EH (cell line): ENCODE results near the gene ASB10.

Source experiments
- DNase-seq: peaks from one replicate; pipeline ENCODE4 v3.0.0-alpha.2; 2015; ENCODE audit warnings: low read depth

ASB10 gene

DNA sequence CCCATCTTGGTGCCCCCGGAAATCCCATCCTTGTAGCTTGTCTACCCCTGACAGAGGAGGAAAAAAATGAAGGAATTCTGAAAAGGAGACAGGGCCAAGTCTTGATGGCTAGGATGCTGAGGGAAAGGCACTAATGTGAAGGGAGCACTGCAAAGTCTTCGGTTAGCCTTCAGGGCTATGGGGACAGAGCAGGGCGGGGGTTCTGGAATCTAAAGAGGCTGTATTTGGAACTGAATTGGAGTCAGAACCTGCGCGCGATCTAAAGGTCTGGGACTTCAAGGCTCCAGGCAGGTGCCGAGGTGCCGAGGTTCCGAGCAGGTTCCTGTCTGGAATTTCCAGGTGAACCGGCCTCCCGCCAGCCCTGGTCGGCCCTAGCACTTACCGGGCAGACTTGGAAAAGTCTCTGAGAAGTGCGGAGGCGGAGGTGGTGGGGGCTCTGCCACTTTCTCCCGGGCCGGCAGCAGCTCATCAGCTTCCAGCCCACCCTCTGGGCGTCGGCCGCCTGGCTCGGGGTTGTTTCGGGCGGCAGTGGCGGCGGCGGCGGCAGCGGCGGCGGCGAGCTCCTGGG is 20.3 kb downstream of the ASB10 start:
- no peak for DNase-seq

DNA sequence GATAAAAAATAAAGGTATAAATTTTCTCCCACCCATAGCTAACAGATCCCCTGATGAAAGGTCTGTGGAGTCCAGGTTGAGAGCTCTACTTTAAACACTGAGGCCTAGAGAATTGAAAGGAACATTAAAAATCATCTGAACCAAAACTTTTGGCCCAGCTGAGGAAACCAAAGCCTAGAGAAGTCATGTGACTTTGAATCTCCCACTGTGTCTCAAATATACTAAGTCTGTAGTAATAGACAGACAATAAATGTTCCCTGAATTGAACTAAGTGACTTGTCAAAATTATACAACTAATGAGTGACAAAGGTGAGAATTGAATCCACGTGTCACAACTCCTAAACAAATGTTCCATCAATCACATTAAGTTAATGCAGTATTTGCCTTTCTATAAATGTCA is 25.3 kb downstream of the ASB10 start:
- no peak for DNase-seq

- DNase-seq = no peak
Measured at GRCh38 chr7:151157645-151158329, 29.3 kb downstream of the ASB10 start.

DNA sequence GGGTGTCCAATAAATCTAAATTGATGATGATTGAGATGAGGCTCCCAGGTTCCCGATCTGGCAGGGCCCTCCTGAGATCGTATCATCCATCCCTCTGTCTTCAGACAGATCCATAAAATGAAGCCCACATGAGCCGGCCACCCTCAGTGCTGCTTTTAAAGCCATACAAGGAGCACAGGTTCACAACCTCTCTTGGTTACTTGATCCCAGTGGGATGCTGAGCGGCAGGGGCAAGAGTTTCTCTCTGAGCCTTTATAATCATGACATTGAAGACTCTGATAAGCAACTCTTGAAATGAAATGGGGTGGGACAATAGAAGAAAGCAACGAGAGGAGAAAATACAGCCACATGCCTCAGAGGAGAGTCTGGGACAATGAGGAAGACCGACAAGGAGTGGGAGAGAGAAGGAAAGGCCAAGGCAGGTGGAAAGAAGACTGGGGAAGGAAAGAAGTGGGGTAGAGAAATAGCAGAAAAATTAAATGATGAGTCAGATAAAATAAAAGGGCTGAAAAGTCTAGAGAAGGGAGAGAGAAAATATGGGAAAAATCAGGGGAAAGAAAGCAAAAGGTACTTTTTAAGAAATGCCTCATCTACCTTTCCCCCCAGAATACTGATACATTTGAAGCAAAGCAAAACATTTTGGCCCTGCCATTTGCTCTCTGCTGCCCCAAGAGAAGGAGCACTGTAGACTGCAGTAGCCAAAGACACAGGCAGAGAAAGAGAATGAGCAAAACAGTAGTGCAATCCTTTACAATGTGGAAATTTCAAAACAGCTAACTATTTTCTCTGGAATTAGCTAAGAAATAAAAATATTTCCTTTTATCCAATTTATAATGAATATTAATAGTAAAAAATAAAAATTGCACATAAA is 34.2 kb downstream of the ASB10 start:
- DNase-seq = no peak

DNA sequence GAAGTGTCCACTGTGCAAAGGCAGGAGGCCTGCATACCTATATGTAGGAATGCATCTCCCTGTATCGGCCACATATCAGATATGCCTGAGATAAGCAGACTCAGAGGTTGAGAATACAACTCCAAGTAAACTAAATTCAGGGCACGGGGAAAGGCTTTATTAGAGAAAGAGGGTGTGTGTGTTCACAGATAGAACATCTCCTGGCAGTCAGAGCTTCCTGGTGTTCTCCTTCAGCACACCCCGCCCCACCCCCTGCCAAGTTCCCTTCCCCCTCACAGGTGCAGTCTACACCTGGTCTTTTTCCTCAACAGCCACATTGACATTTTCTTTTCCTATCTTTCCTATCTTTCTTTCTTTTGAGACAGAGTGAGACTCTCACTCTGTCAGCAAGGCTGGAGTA is 36.7 kb downstream of the ASB10 start:
- DNase-seq = no peak

- DNase-seq = no peak
Measured at GRCh38 chr7:151148319-151149259, 38.5 kb downstream of the ASB10 start.

DNA sequence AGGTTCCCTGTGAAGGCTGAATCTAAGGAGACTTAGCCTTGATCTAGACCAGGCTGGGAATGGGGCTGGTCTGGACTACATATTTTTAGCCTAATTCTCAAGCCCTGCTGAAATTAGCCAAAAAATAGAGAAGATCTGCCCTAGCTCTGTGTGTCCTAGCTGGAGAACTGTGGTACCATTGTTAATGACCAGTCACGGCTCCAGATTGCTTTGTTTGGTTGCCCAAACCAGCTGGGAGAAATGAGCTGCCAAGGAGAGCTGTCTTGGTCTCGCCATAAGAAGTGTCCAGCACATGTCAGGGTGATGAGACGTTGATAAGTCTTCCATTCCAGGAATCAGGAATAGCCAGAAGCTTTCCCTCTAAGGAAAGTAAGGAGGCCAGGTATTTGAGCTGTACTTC is 40.3 kb downstream of the ASB10 start:
- no peak for DNase-seq

DNA sequence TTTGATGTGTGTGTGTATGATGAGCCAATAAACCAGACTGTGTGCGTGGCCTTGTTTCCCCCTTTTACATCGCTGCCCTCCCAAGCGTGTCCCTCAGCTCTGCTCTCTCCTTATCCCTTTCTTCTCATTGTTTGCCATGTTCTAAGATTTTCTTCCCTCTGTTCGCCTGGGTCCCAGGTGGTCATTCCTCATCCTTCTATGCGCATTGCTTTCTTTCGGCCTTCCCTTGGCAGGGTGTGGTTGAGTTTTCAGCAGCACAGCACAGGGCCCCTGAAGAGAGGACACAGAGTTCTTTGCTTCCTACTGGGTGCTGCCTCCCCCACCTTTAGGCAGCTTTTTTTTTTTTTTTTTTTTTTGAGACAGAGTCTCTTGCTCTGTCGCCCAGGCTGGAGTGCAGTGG is 42.7 kb downstream of the ASB10 start:
- no peak for DNase-seq

DNA sequence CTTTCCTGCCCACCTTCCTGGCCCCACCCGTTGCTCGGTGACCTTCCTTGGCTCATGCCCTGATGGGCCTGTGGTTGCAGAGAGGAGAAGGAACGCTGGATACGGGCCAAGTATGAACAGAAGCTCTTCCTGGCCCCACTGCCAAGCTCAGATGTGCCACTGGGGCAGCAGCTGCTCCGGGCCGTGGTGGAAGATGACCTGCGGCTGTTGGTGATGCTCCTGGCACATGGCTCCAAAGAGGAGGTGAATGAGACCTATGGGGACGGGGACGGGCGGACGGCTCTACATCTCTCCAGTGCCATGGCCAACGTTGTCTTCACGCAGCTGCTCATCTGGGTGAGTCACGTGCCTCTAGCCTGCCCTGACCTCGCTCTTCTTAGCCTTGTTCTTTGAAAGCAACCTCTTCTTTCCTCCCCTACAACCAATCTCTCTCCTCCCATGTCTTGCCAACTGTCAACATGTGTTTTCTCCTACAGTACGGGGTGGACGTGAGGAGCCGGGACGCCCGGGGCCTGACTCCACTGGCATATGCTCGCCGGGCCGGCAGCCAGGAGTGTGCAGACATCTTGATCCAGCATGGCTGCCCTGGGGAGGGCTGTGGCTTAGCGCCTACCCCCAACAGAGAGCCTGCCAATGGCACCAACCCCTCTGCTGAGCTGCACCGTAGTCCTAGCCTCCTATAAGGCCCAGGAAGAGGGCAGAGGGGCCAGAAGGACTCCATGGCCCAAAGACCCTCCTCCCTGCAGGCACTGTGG is 43.6 kb downstream of the ASB10 start:
- DNase-seq = no peak

- DNase-seq = no peak
Measured at GRCh38 chr7:151142686-151143040, 44.4 kb downstream of the ASB10 start.

- DNase-seq = no peak
Measured at GRCh38 chr7:151141855-151142685, 45.0 kb downstream of the ASB10 start.

GRCh38 chr7:151141311-151141854 is 45.7 kb downstream of the ASB10 start:
- DNase-seq = no peak

DNA sequence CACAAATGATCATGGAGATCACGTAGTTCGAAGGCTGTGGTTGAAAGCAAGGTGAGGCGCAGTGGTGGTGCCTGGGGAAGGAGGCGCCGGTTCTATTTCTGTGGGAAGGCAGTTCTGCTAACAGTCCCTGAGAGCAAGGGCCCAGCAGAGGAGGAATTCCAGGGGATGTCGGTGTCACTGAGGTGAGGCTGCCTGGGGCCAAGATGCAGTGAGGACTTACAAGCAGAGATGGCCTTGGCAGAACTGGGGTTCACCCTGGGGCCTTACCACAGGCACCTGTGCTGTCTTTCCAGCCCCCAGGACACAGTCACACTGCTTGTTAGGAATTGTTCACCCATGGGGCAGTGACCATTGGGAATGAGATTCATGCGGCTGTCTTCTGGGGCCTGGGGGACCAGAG is 46.2 kb downstream of the ASB10 start:
- no peak for DNase-seq

DNA sequence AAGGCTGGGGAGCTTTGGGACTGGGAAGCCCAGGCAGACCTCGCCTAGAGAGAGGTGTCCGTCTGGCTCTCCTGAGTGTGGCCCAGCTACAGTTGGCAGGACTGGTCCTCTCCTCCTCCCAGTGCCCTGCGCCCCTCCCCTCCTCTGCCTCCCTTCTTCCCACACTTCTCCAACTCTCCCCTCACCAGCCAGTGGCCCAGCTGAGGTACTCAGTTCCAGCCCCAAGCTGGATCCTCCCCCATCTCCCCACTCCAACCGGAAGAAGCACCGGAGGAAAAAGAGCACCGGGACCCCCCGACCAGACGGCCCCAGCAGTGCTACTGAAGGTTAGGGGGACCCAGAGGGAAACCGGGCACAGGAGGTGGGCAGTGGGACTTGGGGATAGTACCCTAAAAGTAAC is 47.3 kb downstream of the ASB10 start:
- DNase-seq = no peak

- no peak for DNase-seq
Measured at GRCh38 chr7:151139071-151139790, 47.8 kb downstream of the ASB10 start.

GRCh38 chr7:151138153-151138851 is 48.7 kb downstream of the ASB10 start:
- no peak for DNase-seq

- no peak for DNase-seq
Measured at GRCh38 chr7:151137791-151138152, 49.3 kb downstream of the ASB10 start.

- no peak for DNase-seq
Measured at GRCh38 chr7:151137076-151137675, 49.9 kb downstream of the ASB10 start.
